Measurements from ENCODE around the gene FCHO2. TPM values are rescaled to one million over a fixed set of nuclear protein-coding genes. Genes with fewer than 3 reads are reported as not detected.
"Not testable (repeated sequence)": the region's sequence is repeated elsewhere in the genome, so short reads cannot be mapped to it uniquely, and the experiment has no call there.

Gene FCHO2
- total RNA-seq, 4 donors from 2014 or later: 30.2 to 41.8 (median 36.6) TPM

DNA sequence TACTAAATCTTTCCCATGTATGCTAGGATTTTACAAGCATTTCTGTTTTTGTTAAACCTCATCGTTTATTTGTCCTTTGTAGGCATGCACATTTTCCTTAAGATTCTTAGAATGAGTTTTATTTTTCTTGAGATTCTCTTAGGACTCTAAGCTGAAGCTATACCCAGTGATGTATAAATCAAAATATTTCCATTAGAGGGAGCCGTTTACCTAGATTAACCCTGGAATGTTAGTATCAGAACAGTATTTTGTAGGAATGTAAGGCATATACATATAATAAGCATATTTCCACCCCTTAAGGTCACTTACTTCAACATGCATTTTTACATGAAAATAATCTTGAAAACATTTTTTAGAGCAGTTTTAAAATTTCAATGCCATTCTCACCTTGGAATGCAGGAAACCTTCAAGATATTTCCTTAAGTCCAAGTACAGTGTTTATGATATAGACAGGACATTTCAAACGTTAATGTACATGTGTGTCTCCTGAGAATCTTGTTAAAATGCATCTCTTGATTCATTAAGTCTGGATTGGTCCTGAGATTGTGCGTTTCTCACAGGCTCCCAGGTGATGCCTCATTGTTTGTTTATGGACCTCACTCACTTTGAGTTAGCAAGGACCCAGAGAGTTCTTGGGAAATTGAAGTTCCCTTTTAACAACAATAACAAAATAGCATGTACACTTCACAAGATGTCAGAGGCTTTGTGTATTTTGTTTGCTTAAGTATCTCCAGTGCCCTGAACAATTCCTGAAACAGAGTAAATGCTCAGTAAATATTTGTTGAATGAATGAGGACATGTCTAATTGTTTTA lies 34.9 kb upstream of the FCHO2 start:
- TF ChIP-seq, protein P1, sequence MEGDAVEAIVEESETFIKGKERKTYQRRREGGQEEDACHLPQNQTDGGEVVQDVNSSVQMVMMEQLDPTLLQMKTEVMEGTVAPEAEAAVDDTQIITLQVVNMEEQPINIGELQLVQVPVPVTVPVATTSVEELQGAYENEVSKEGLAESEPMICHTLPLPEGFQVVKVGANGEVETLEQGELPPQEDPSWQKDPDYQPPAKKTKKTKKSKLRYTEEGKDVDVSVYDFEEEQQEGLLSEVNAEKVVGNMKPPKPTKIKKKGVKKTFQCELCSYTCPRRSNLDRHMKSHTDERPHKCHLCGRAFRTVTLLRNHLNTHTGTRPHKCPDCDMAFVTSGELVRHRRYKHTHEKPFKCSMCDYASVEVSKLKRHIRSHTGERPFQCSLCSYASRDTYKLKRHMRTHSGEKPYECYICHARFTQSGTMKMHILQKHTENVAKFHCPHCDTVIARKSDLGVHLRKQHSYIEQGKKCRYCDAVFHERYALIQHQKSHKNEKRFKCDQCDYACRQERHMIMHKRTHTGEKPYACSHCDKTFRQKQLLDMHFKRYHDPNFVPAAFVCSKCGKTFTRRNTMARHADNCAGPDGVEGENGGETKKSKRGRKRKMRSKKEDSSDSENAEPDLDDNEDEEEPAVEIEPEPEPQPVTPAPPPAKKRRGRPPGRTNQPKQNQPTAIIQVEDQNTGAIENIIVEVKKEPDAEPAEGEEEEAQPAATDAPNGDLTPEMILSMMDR (IDR thresholded peaks at IDR 0.05): peak in 2 of 6 experiments; percentile 19 to 57
- TF ChIP-seq POLR2A (IDR thresholded peaks at IDR 0.05): no peak
- intact Hi-C loops (cut with DNase I): no loop called here
- Histone ChIP-seq H3K36me3 (no peaks in the 10 kb centered on the region), H3K27me3 (no peaks in the 10 kb centered on the region), H3K4me3 (no peak overlapping the region), H3K27ac (no peak overlapping the region), H3K4me1 (no peaks in the 10 kb centered on the region), H3K9me3 (no peaks in the 10 kb centered on the region)
- 9 to 14% methylated on average over 4 of the region's 4 CpGs for WGBS, 2 donors
- no peak for DNase-seq

DNA sequence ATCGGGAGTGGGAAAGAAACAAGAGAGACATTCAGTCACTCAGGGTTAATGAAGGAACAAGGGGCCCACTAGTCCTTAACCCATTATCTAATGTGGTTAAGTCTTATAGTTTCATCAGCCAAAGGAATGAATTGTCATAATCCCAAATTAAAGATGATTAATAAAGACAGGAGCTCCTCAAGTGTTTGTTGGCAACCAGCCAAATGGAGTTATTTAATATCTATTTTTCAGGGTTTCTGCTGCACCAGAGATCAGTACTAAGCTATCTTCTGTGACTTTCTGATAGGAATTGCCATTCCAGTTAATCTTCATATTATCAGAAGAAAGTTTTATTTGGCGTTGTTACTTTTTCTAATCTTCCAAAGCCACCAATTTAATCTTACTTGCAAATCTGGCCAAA lies 34.0 kb upstream of the FCHO2 start:
- no peaks in the 10 kb centered on the region for H3K9me3 ChIP-seq
- no peak for DNase-seq
- H3K27me3 ChIP-seq: no peaks in the 10 kb centered on the region
- intact Hi-C loops (cut with DNase I): no loop called here
- no peak overlapping the region for H3K27ac ChIP-seq
- H3K36me3 ChIP-seq: no peaks in the 10 kb centered on the region
- TF ChIP-seq, protein P1 (IDR thresholded peaks at IDR 0.05): no peak
- no peak for TF ChIP-seq POLR2A (IDR thresholded peaks at IDR 0.05)
- 82 to 83% methylated on average over 2 of the region's 2 CpGs for WGBS, 2 donors
- H3K4me1 ChIP-seq: no peaks in the 10 kb centered on the region
- no peak overlapping the region for H3K4me3 ChIP-seq

DNA sequence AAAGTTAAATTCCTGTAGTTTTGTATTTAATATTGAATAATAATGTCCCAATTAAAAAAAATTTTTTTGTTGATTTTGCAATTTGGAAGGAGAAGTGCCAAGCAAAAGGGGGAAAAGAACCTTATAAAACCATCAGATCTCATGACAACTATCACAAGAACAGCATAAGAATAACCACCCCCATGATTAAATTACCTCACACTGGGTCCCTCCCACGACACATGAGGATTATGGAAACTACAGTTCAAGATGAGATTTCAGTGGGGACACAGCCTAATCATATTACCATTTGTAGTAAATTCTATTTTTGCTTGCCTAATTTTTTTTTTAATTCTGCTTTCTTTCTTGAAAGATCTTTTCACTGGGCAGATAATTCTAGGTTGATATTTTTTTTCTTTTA lies 33.4 kb upstream of the FCHO2 start:
- Histone ChIP-seq H3K9me3 (no peaks in the 10 kb centered on the region), H3K4me3 (no peak overlapping the region), H3K27me3 (no peaks in the 10 kb centered on the region), H3K27ac (no peak overlapping the region), H3K36me3 (no peaks in the 10 kb centered on the region), H3K4me1 (no peaks in the 10 kb centered on the region)
- TF ChIP-seq, protein P1 (IDR thresholded peaks at IDR 0.05): no peak
- no peak for TF ChIP-seq POLR2A (IDR thresholded peaks at IDR 0.05)
- intact Hi-C loops (cut with DNase I): no loop called here
- whole genome bisulfite sequencing, 2 donors: 36 to 63% methylated on average over 1 of the region's 1 CpG
- no peak for DNase-seq

DNA sequence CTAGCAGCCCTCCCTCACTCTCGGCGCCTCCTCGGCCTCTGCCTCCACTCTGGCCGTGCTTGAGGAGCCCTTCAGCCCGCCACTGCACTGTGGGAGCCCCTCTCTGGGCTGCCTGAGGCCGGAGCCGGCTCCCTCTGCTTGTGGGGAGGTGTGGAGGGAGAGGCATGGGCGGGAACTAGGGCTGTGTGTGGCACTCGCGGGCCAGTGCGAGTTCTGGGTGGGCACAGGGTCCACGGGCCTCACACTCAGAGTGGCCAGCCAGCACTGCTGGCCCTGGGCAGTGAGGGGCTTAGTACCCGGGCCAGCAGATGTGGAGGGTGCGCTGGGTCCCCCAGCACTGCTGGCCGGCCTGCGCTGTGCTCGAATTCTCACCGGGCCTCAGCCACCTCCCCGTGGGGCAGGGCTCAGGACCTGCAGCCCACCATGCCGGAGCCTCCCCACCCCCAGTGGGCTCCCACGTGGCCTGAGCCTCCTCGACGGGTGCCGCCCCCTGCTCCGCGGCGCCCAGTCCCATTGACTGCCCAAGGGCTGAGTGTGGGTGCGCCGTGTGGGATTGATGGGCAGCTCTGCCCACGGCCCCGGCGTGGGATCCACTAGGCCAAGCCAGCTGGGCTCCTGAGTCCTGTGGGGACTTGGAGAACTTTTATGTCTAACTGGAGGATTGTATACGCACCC lies 30.4 kb upstream of the FCHO2 start:
- TF ChIP-seq, protein P1 (IDR thresholded peaks at IDR 0.05): no peak
- no peak for TF ChIP-seq POLR2A (IDR thresholded peaks at IDR 0.05)
- 82 to 88% methylated on average over 3 to 6 of the region's 33 CpGs for WGBS, 2 donors
- Histone ChIP-seq H3K27me3 (no peaks in the 10 kb centered on the region), H3K4me1 (no peaks in the 10 kb centered on the region), H3K36me3 (no peaks in the 10 kb centered on the region), H3K9me3 (no peaks in the 10 kb centered on the region), H3K4me3 (no peak overlapping the region), H3K27ac (no peak overlapping the region)
- no peak for DNase-seq
- intact Hi-C loops (cut with DNase I): no loop called here

DNA sequence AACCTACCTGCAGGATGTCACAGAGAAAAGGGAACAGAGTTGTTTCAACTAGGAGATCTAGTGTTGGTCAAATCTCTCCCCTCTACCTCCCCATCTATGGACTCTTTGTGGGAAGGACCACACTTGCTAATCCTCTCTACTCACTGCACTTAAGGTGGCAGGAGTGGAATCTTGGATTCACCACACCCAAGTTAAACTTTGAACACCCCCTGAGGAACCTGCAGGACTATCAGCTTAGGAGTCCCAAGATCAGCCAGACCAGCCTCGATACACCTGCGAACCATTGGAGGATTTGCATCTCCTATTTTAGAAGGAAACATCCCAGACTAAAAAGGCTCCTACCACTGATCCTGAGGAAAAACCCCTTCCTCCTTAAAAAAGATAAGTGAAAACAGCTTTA lies 23.2 kb upstream of the FCHO2 start:
- H3K27ac ChIP-seq; H3K36me3 ChIP-seq; DNase-seq; H3K9me3 ChIP-seq; H3K4me3 ChIP-seq; H3K4me1 ChIP-seq; intact Hi-C loops (cut with DNase I); H3K27me3 ChIP-seq: not testable (repeated sequence)
- 89 to 100% methylated on average over 2 of the region's 2 CpGs for WGBS, 2 donors

DNA sequence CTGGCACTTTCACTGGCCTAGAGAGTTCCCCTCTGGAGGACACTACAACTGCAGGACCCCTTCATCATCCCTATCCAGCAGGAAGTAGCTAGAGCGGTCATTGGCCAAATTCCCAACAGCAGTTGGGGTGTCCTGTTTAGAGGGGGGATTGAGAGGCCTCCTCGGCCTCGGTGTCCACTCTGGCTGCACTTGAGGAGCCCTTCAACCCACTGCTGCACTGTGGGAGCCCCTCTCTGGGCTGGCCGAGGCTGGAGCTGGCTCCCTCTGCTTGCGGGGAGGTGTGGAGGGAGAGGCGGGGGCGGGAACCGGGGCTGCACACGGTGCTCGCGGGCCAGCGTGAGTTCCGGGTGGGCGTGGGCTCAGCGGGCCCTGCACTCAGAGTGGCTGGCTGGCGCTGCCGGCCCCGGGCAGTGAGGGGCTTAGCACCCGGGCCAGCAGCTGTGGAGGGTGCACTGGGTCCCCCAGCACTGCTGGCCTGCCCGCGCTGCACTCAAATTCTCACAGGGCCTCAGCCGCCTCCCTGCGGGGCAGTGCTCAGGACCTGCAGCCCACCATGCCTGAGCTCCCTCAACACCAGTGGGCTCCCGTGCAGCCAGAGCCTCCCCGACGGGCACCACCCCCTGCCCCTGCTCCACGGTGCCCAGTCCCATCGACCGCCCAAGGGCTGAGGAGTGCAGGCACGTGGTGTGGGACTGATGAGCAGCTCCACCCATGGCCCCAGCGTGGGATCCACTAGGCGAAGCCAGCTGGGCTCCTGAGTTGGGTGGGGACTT lies 20.7 kb upstream of the FCHO2 start:
- H3K27ac ChIP-seq; DNase-seq; intact Hi-C loops (cut with DNase I); H3K4me1 ChIP-seq; H3K9me3 ChIP-seq; H3K36me3 ChIP-seq; H3K4me3 ChIP-seq; H3K27me3 ChIP-seq: not testable (repeated sequence)
- 100% methylated on average over 1 to 6 of the region's 32 CpGs for WGBS, 2 donors
